NCI-H510A treated with DMSO at 0.1 percent for 48 hours (cell line): ENCODE results near the gene MDH1B.
"Not testable (repeated sequence)": the region's sequence is repeated elsewhere in the genome, so short reads cannot be mapped to it uniquely, and the experiment has no call there.

Experiments used
- DNase-seq: peaks from one replicate; lab custom pipeline; 2025; lab: John Stamatoyannopoulos, UW

MDH1B gene

DNA sequence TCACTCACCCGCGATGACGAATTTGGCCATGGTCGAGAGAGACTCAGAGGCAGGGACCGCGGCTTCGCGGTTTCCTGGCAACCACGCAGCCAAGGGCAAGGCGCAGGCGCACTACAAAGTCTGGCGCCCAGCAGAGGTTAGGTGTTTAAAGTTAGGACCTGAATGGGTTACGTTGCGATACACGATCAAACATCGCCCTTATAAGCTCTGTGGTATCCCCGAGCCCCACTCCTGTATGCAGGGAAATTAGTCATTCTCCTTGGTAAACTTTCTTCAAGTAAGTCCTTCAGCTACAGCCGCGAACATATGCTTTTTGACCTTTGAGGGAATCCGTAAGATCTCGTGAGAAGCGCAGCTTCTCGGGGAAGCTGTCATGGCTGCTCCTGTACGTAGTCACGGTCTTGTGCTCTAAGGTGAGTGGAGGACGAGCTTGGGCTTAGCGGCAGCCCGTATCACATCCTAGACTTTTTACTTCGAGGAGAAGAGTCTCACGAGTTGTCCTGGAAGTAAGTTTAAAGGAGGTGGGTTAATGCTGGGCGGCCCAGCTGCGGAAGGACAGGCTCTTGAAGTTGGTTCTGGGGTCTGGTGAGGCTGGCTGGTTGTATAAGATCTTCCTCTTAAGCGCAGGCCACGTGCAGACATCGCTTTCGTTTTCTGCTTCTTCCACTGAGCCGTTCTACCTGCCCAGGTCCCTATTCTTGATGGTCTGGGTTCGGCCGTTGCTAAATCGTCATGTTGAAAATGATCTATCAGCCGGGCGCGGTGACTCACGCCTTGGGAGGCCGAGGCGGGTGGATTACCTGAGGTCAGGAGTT is at the start of gene MDH1B, which contains the start of gene FASTKD2:
TSS of gene MDH1B (minus strand) at position 87 of the 815 bp plus-strand sequence. CDS start at position 30, 57 bp downstream.
TSS of gene FASTKD2 (plus strand) at position 365 of the 815 bp plus-strand sequence. CDS start 1,088 bp downstream, outside the sequence.
- peak; percentile 94 for DNase-seq

DNA sequence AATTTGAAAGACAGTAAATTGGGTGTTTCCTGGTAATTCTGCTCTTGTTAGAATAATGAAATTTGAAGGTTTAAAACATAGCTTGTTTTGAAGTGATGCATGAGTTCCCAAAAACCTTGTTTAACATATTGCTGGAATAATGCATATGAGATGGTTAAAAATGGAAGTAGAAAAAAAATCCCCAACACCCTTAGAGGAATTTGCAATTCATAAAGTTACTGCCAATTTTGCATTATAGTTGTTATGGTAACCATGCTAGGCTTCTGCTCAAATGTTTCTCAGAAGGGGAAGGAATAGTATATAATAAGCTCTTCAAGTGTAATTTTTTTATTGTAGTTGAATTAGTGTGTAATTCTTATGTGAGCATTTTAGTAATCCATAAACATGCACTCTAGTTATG is 49.4 kb upstream of the MDH1B start:
- no peak for DNase-seq

DNA sequence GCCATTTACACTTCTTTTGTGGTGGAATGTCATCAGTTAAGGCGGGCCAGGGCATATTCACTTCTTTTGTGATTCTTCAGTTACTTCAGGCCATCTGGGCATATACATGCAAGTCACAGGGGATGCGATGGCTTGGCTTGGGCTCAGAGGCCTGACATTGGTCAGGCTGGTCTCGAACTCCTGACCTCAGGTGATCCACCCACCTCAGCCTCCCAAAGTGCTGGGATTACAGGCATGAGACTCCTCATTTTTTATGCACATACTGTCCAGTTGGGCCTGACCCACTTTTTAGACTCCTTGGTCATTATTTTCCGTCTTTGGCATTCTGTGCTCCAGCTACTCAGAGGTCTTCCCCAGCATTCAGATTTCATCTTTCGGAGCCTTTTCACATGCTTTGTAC is 47.3 kb upstream of the MDH1B start:
- not testable (repeated sequence) for DNase-seq

DNA sequence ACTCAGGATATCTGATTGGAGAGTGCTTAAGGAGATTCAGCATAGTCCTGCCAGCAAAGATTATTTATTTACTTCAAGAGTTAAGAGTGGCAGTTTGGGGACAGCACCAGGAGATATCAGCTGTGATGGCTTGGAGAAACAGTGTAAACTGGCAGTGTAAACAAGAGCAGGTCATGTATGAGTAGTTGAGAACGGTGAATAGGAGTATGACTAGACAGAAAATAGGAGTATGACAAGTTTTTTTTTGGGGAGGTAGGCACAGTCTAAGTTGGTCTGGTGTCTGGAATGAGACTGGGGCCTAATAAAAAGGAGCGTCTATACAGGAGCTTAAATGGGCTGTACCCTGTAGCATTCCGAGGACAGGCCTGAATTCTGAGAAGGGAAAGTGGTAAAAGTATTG is 42.5 kb upstream of the MDH1B start:
- not testable (repeated sequence) for DNase-seq

DNA sequence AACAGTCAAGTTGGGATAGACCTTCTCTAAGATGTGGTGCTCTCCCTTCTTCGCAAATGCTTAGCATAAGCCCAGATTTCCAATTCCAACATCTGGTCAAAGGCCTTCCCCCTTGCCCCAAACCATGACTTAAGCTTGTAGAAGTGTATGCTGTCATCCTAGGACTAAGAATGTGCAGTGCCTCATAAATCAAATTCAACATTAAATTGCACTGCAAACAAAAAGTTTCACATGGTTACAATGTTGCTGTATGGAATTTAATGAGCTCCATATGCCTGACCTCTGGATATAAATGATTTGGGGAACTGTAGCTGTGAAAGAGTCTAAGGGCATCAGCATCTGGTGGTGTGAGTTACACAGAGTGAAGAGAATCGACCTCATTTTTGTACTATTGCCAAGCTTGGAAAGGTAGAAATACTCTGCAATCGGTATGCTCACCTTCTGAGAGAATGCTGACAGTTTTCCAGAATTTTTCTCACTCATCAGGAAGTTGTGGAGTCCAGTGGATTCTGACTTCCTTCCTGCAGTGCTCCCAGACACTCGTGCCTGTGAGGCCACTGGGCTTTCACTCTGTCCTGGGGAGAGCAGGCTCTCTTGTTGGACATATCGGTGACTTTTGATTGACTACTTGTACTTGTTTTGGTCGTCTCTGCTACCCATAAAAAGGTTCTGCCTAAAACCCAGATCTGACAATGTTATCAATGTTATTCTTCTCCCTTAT is 40.9 kb upstream of the MDH1B start:
- DNase-seq, result no peak

DNA sequence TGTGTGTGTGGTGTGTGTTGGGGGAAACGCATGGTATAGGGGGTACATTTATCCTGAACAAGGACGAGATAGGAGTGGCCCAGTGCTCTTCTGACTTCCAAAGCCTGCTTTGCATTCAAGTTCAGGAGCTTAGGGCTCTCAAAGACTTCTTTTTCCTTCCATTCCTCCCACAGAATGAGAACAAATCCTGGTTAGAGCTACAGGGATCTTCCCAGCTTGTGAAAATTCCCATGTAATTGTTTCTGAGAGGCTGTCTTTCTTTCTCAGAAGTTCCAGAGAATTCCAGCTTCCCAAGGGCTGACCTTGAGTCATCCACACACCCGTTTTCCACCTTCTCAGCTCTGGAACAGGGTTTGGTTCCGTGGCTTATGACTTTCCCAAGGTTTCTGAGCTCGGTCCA is 39.2 kb upstream of the MDH1B start:
- no peak for DNase-seq

DNA sequence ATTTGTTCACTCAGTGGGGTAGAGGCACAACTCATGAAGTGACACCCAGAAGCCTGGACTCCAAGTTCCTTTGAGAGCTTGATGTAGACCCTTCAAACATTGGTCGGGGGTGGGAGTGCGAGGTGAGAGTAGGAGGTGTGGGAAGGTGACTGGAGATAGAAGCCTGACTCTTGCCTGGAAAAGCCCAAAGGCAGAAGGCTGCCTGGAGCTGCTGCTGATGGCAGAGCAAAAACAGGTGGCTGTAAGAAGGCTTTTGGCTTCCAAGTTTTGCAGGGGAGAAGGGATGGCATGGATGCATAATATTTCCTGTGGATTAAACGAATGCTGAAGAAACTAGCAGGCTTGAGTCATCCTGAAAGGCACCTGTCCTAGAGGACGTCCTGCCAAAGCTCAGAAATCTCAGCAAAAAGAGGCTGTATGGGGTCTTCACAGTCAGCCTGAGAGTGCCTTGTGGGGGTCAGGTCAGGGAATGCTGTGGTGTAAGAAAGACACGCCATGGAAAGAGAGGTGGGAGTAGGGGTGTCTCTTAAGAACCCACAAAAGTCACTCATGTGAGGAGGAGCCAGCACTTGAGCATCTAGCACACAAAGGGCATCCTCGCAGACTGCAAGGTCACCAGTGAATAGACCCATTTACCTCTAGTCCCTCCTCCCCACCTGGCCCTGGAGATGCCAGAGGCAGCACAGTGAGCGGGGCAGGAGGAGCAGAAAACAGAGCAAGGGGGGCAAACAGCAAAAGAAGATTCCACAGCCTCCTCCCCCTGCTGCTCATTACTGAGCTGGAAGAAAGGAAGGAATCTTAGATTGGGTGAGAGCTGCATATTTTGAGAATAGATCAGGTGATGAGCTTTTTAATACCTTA is 37.8 kb upstream of the MDH1B start:
- no peak for DNase-seq

DNA sequence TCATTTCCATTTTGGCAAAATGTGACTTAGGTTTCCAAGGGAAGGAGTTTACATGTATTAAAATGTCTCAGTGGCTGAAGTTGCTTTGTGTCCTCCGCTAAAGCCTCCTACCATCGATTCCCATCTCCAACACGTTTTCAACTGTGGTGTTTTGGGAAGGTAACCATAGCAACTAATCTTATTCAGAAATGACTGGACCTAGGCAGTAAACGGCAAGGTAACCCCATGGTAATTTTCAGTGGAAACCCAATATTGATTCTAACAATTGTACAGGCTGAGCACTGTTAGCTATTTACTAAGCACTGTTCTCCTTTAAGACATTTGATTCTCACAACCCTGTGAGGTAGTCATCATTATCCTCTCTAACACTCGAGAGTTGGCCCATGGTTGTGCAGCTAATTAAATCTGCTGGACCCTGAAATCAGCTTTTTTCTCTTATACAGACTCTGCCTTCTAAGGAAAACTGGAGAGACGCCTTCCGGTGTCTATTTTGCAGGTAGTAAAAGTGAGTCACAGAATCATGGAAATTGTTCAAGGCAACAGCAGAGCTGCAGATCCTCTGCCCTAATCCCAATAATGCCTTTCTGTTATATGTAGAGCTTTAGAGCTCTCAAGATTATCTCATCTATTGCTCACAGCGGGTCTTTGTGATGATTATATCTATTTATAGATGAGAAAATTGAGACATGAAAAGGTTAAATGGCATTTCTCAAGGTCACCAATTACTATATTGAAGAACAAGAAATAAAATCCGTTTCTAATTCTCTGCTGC is 36.5 kb upstream of the MDH1B start:
- no peak for DNase-seq

DNA sequence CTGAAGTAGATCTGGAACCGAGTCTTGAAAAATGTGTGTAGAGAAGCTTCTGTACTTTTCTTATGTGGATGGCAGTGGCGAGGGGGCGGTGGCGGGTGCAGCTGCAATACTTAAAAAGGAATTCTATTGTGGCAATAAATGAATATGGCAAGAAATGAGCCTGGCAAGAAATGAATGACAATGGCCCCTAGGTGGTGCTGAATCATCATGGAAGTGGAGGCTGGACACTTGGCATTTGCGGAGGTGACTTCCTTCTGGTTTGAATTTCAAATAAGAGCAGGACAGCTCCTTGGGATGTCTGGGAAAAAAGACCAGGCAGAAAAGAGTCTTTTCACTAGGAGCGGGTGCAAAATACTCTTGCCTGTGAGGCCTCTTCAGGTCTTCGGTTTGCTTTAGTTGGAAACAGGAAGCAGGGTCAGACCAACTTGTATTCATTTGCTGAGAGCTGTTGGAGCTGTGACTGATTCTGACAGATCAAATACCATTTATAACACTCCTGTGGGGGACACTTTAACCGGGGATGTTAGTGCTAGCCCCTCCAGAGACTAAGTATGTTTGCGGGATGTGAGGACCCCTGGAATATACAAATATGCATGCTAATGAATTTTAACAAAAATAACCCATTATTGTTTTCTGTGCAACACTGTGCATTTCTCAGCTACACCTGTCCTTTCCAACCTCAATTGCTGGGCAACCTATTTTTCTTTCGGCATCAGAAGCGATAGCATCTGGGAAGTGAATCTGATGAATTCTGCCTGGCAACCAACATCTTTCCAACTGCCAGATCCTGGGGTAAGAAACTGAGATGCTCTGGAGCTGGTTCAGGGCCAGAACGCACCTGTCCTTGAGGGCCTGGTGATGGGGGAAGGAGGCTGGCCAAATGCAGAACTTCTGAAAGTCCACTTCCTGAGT is 35.6 kb upstream of the MDH1B start:
- DNase-seq, result peak; percentile 73

DNA sequence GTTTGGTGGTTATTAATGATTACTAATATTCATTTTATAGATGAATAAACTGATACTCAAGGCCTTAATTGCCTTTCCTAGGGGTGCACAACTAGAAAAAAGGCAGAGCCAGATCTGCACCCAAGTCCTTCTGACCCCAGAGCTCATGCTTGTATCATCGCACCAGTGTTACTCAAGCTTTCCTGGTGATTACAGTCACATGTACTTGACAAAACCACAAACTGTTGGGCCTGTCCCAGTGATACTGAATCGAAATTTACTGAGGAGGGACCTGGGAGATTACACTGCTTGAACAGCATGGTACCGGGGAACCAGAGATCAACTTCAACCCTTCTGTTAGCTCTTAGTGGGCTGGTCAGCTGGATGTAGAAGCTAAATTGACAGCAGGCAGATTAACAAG is 34.0 kb upstream of the MDH1B start:
- no peak for DNase-seq

DNA sequence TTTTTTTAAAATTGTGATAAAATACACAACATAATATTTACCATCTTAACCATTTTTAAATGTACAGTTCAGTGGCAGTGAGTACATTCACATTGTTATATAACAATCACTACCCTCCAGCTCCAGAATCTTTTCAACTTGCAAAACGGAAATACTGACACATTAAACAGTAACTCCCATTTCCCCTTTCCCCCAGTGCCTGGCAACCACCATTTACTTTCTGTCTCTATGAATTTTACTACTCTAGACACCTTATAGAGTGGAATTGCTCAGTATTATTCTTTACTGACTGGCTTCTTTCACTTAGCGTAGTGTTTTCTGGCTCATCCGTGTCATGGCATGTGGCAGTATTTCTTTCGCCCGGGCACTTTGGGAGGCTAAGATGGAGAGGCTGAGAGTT is 32.9 kb upstream of the MDH1B start:
- DNase-seq, result no peak

DNA sequence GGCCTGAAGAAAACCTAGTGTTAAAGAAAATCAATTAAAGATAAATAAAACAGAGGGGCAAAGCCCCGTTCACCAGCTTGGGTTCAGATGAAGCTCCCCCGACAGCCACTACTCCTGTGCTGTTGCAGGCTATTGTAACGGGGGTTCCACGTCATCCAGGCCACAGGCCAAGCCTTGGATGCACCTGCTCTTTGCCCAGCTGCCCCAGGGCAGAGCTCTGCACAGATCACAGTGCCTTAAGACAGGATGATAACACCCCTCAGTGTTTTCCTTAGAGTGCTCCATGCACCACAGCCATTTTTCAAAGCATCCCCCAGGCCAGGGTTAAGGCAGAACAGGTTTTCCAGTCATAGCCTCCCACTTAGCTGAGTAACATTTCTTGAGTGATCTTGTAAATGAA is 32.2 kb upstream of the MDH1B start:
- no peak for DNase-seq

DNA sequence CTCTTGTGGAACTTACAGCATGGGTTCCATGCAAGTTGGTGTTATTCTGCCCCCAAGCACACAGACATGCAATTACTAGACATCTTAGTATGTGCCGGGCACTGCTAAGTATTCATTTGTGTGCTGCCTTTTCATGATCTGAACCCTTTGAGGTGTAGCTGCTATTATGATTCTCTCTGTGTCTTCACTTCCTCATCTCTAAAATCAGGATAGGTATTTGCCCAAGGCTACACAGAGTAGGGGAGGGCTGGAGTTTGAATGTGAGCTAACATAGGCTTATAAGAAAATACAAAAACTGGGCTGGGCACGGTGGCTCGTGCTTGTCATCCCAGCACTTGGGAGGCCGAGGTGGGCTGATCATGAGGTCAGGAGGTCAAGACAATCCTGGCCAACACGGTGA is 27.5 kb upstream of the MDH1B start:
- DNase-seq, result no peak

DNA sequence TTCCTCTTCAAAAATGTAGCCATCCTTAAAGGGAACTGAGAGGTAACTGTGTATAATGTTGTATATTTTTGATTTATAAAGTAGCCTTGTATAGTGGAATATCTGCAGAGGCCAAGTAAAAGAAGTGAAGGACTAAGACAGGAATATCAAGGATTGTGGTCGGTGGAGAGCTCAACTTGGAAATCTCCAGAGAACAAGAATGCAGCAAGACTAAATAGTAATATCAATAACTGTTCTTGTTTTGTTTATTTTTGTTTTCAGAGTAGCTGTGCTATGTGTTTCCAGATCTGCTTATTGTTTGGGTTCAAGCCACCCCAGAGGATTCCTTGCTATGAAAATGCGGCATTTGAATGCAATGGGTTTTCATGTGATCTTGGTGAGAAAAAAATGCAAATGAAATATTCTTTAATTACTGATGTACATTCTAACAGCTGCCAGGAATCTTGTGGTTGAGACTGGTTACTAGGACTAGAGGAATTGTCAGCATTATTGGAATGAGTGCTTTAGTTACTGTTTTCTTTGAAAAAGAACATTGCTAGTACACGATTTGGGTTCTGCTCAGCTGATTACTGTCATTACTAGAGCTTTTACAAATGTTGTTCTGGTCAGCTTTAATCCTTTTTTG is 25.3 kb upstream of the MDH1B start:
- DNase-seq, result no peak

DNA sequence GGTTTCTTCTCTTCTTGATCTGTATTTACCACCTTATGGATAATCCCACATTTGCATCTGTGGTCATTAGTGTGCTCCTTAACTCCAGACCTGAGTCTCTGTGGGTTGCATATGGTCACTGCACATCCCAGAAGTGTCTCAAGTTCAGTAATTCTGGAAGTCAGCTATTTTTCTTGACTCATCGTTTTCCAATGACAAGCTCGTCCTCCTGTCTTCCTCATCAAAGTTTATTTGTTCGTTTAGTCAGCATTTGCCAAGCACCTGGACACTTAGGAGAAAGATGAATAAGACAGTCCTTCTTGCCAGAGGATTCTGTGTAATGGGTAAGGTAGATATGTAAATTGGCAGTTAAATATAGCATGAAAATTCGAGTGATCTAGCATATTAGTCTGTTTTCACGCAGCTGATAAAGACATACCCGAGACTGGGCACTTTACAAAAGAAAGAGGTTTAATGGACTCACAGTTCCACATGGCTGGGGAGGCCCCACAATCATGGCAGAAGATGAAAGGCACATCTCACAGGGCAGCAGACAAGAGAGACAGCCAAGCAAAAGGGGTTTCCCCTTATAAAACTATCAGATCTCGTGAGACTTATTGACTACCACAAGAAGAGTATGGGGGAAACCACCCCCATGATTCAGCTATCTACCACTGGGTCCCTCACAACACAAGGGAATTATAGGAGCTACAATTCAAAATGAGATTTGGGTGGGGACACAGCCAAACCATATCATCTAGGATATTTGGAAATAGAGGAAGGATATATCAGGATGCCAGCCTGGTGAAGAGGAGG is 19.6 kb upstream of the MDH1B start:
- no peak for DNase-seq

DNA sequence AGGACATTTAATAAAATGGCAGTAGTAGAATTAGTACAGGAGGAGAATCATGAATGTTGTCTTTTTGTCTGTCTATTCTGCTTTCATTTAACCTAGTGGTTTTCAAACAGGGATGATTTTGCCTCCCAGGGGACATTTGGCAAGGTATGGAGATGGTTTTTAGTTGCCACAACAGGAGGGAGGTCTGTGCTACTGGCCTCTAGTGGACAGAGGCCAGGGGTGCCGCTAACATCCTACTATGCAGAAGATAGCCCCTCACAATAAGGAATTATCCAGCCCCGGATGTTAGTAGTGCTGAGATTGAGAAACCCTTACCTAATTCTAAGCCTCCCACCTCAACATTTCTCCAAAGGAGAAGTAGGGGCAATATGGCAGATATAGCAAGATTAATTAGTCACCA is 18.6 kb upstream of the MDH1B start:
- no peak for DNase-seq

DNA sequence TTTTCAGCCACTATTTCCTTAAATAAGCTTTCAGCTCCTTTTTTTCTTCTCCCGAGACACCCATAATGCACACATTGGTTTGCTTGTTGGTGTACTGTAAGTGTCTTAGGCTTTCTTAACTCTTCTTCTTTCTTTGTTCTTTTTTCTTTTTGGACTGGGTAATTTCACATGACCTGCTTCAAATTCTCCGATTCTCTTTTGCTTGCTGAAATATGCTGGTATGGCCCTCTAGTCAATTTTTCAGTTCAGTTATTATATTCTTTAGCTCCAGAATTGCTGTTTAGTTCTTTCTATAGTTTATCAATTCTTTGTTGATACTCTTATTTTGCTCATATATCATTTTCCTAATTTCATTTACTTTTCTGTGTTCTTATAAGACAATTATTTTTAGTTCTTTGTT is 15.5 kb upstream of the MDH1B start:
- DNase-seq, result no peak

DNA sequence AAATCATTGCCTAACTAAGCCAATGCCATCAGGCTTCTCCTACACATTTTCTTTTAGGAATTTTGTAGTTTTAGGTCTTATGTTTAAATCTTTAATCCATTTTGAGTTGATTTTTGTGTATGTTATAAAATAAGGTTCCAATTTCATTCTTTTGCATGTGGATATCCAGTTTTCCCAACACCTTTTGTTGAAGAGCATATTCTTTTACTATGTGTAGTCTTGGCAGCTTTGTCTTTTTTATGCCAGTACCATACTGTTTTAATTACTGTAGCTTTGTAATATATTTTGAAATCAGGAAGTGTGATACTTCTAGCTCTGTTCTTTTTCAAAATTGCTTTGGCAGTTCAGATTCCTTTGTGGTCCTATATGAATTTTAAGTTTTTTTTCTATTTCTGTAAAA is 11.3 kb upstream of the MDH1B start:
- DNase-seq, result no peak

DNA sequence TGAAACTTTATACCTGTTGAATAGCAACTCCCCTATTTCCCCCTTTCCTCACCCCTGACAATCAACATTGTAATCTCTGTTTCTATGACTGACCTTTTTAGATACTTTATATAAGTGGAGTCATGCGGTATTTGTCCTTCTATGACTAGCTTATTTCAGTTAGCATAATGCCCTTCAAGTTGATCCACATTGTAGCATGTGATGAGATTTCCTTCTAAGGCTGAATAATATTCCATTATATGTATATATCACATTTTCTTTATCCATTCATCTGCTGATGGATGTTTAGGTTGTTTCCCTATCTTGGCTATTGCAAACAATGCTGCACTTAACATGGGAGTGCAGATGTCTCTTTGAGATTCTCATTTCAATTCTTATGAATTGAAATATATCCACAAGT is 9.7 kb upstream of the MDH1B start:
- no peak for DNase-seq
